ENCODE data around the gene GCC2. TPM values are rescaled to one million over a fixed set of nuclear protein-coding genes. Genes with fewer than 3 reads are reported as not detected.
"Not testable (repeated sequence)": the region's sequence is repeated elsewhere in the genome, so short reads cannot be mapped to it uniquely, and the experiment has no call there.

Gene GCC2
- total RNA-seq, 1 donor from 2014 or later = 64.9 TPM

GRCh38 chr2:108449410-108450130, 564 bp downstream of the GCC2 start:
- H3K9me3 Mint-ChIP-seq (ENCODE audit: unreplicated experiment) = no peaks in the 10 kb centered on the region
- TF ChIP-seq CTCF (IDR thresholded peaks at IDR 0.05; ENCODE audit: unreplicated experiment) = no peak
- DNase-seq (ENCODE audit: low spot score) = no peak
- peak overlapping the region; percentile 100 for H3K4me3 Mint-ChIP-seq (ENCODE audit: unreplicated experiment)
- H3K4me1 Mint-ChIP-seq (ENCODE audit: unreplicated experiment) = peaks cover 43% of the 10 kb centered on the region
- peak overlapping the region; percentile 100 for H3K27ac Mint-ChIP-seq (ENCODE audit: unreplicated experiment)
- peaks cover 18% of the 10 kb centered on the region for H3K27me3 Mint-ChIP-seq (ENCODE audit: unreplicated experiment)
- H3K36me3 Mint-ChIP-seq (ENCODE audit: low read depth, unreplicated experiment) = peaks cover 29% of the 10 kb centered on the region

GRCh38 chr2:108450863-108451262, 1.9 kb downstream of the GCC2 start:
- Mint-ChIP-seq H3K27me3 (ENCODE audit: unreplicated experiment) (peaks cover 18% of the 10 kb centered on the region), H3K4me1 (ENCODE audit: unreplicated experiment) (peaks cover 36% of the 10 kb centered on the region), H3K9me3 (ENCODE audit: unreplicated experiment) (no peaks in the 10 kb centered on the region), H3K36me3 (ENCODE audit: low read depth, unreplicated experiment) (peaks cover 39% of the 10 kb centered on the region), H3K27ac (ENCODE audit: unreplicated experiment) (peak overlapping the region; percentile 100), H3K4me3 (ENCODE audit: unreplicated experiment) (no peak overlapping the region)
- no peak for TF ChIP-seq CTCF (IDR thresholded peaks at IDR 0.05; ENCODE audit: unreplicated experiment)
- DNase-seq (ENCODE audit: low spot score) = no peak

- Mint-ChIP-seq H3K4me1 (ENCODE audit: unreplicated experiment) (peaks cover 36% of the 10 kb centered on the region), H3K4me3 (ENCODE audit: unreplicated experiment) (peak overlapping the region; percentile 45), H3K27ac (ENCODE audit: unreplicated experiment) (no peak overlapping the region), H3K9me3 (ENCODE audit: unreplicated experiment) (no peaks in the 10 kb centered on the region), H3K36me3 (ENCODE audit: low read depth, unreplicated experiment) (peaks cover 47% of the 10 kb centered on the region), H3K27me3 (ENCODE audit: unreplicated experiment) (peaks cover 18% of the 10 kb centered on the region)
- TF ChIP-seq CTCF (IDR thresholded peaks at IDR 0.05; ENCODE audit: unreplicated experiment) = no peak
- DNase-seq (ENCODE audit: low spot score) = no peak
Measured at GRCh38 chr2:108451976-108452375, 3.0 kb downstream of the GCC2 start.

GRCh38 chr2:108453530-108453929, 4.5 kb downstream of the GCC2 start:
- not testable (repeated sequence) for DNase-seq (ENCODE audit: low spot score); H3K27me3 Mint-ChIP-seq (ENCODE audit: unreplicated experiment); H3K27ac Mint-ChIP-seq (ENCODE audit: unreplicated experiment); H3K4me3 Mint-ChIP-seq (ENCODE audit: unreplicated experiment); H3K9me3 Mint-ChIP-seq (ENCODE audit: unreplicated experiment)
- H3K36me3 Mint-ChIP-seq (ENCODE audit: low read depth, unreplicated experiment) = peaks cover 63% of the 10 kb centered on the region
- peaks cover 28% of the 10 kb centered on the region for H3K4me1 Mint-ChIP-seq (ENCODE audit: unreplicated experiment)

- Mint-ChIP-seq H3K9me3 (ENCODE audit: unreplicated experiment) (no peaks in the 10 kb centered on the region), H3K27me3 (ENCODE audit: unreplicated experiment) (peaks cover 2% of the 10 kb centered on the region), H3K4me1 (ENCODE audit: unreplicated experiment) (peaks cover 25% of the 10 kb centered on the region), H3K4me3 (ENCODE audit: unreplicated experiment) (no peak overlapping the region), H3K36me3 (ENCODE audit: low read depth, unreplicated experiment) (peaks cover 64% of the 10 kb centered on the region), H3K27ac (ENCODE audit: unreplicated experiment) (no peak overlapping the region)
- DNase-seq (ENCODE audit: low spot score) = no peak
- no peak for TF ChIP-seq CTCF (IDR thresholded peaks at IDR 0.05; ENCODE audit: unreplicated experiment)
Measured at GRCh38 chr2:108454440-108454839, 5.4 kb downstream of the GCC2 start.
